ENCODE measurements around the gene CPT1B.

CPT1B gene

DNA sequence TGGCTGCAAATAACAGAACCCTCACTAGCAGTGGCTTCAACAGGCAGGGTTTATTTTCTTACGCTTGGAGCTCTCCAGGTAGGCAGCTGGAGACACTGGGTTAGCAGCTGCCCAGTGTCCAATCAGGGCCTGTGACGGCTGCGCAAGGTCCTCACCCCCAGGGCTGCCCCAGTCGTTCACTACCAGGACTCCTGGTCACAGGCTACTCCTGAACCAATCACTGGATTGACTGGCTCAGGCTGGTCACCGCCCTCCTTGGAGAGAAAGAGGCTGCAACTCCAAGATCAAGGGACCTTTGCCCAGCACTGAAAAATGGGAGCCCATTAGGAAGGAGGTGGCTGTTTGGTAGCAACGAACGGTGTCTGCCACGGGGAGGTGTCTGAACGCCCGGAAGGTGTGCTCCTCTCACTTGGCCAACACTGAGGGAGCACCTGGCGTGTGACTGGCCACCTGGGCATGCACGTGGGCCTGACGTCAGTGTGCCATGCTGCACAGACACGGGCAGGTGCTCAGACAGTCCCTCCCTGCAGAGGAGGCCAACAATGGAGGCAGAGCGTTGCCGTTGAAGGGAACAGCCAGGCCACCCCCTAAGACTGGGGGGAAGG lies 44.6 kb upstream of the CPT1B start:
- H3K4me2 ChIP-seq (ENCODE audit: insufficient read depth, low read length): peak overlapping the region; percentile 66
- no peak overlapping the region; a peak in 1 of 4 replicates for H3K4me3 ChIP-seq (ENCODE audit: low read depth in 1 of 2, low read length in 2 of 2)
- peak overlapping the region; percentile 77; the same call in 1 of the 2 replicates for H3K27ac ChIP-seq (ENCODE audit: low read length)
- TF ChIP-seq, protein P1, sequence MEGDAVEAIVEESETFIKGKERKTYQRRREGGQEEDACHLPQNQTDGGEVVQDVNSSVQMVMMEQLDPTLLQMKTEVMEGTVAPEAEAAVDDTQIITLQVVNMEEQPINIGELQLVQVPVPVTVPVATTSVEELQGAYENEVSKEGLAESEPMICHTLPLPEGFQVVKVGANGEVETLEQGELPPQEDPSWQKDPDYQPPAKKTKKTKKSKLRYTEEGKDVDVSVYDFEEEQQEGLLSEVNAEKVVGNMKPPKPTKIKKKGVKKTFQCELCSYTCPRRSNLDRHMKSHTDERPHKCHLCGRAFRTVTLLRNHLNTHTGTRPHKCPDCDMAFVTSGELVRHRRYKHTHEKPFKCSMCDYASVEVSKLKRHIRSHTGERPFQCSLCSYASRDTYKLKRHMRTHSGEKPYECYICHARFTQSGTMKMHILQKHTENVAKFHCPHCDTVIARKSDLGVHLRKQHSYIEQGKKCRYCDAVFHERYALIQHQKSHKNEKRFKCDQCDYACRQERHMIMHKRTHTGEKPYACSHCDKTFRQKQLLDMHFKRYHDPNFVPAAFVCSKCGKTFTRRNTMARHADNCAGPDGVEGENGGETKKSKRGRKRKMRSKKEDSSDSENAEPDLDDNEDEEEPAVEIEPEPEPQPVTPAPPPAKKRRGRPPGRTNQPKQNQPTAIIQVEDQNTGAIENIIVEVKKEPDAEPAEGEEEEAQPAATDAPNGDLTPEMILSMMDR (IDR thresholded peaks at IDR 0.05; ENCODE audit: borderline replicate concordance, extremely low read depth, low read length, poor library complexity, severe bottlenecking): no peak
- no peak for TF ChIP-seq EZH2 (IDR thresholded peaks at IDR 0.05; ENCODE audit: borderline replicate concordance, low read depth, low read length, severe bottlenecking)
- H3K27me3 ChIP-seq (ENCODE audit: insufficient read depth, low read length, poor library complexity): no peaks in the 10 kb centered on the region
- H3K9me3 ChIP-seq (ENCODE audit: insufficient read depth, low read length, severe bottlenecking): no peaks in the 10 kb centered on the region
- DNase-seq (no peak), ATAC-seq (ENCODE audit: insufficient read depth, low read depth) (no peak)
- H3K36me3 ChIP-seq (ENCODE audit: insufficient read depth, low read length): peaks cover 20% of the 10 kb centered on the region
- peak overlapping the region; percentile 66; the same call in 1 of the 2 replicates for H2AFZ ChIP-seq (ENCODE audit: low read depth, low read length)
- H3K4me1 ChIP-seq (ENCODE audit: insufficient read depth, low read length): peaks cover 53% of the 10 kb centered on the region
- no peaks in the 10 kb centered on the region for H4K20me1 ChIP-seq (ENCODE audit: insufficient read depth, low read length)
- peak overlapping the region; percentile 43; the same call in 1 of the 2 replicates for H3K9ac ChIP-seq (ENCODE audit: low read depth, low read length)
- H3K79me2 ChIP-seq (ENCODE audit: insufficient read depth, low read length): peaks cover 15% of the 10 kb centered on the region

DNA sequence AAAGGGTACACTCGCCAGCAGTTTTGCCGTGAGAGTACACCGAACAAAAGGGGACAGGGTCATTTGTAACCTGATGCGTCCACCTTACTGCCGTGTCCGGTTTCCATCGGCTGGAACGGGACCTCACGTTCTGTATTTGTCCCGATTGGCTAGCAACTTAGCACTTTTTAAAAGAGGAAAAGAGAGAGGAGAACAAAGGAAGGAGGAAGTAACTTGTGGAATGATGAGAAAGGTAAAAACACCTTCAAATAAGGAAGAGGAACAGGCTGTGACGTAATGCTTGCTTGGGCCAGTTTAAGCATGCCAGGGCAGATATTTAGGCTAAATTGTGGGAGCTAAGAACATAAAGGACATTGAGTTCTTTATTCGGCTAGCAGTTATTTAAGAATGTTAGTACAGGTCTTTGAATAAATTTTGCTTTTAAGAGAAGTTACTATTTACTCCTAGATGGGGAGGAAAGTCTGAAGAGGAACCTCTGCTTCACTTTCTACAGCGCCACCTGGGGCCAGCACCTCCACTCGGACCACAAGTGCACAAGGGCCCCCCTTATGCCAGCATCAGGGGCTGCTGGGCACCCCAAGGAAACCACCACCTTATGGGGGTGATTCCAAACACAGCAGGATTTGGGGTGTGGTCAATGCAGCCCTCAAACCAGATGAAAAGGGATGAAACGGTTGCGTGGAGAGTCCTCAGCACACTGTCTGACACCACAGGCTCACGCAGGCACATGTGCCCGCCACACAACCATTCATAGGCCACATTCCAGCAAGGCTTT lies 43.9 kb upstream of the CPT1B start:
- peak overlapping the region; percentile 77 for H3K27ac ChIP-seq (ENCODE audit: low read length)
- peaks cover 20% of the 10 kb centered on the region for H3K36me3 ChIP-seq (ENCODE audit: insufficient read depth, low read length)
- DNase-seq (no peak), ATAC-seq (ENCODE audit: insufficient read depth, low read depth) (no peak)
- no peaks in the 10 kb centered on the region for H3K9me3 ChIP-seq (ENCODE audit: insufficient read depth, low read length, severe bottlenecking)
- TF ChIP-seq, protein P1 (IDR thresholded peaks at IDR 0.05; ENCODE audit: borderline replicate concordance, extremely low read depth, low read length, poor library complexity, severe bottlenecking): peak; percentile 57
- no peak for TF ChIP-seq EZH2 (IDR thresholded peaks at IDR 0.05; ENCODE audit: borderline replicate concordance, low read depth, low read length, severe bottlenecking)
- no peaks in the 10 kb centered on the region for H4K20me1 ChIP-seq (ENCODE audit: insufficient read depth, low read length)
- H3K9ac ChIP-seq (ENCODE audit: low read depth, low read length): peak overlapping the region; percentile 43
- peak overlapping the region; percentile 1 to 56; a peak in 3 of 4 replicates for H3K4me3 ChIP-seq (ENCODE audit: low read depth in 1 of 2, low read length in 2 of 2)
- peak overlapping the region; percentile 66 for H3K4me2 ChIP-seq (ENCODE audit: insufficient read depth, low read length)
- peaks cover 8% of the 10 kb centered on the region for H3K79me2 ChIP-seq (ENCODE audit: insufficient read depth, low read length)
- H2AFZ ChIP-seq (ENCODE audit: low read depth, low read length): peak overlapping the region; percentile 66
- peaks cover 48% of the 10 kb centered on the region for H3K4me1 ChIP-seq (ENCODE audit: insufficient read depth, low read length)
- no peaks in the 10 kb centered on the region for H3K27me3 ChIP-seq (ENCODE audit: insufficient read depth, low read length, poor library complexity)

DNA sequence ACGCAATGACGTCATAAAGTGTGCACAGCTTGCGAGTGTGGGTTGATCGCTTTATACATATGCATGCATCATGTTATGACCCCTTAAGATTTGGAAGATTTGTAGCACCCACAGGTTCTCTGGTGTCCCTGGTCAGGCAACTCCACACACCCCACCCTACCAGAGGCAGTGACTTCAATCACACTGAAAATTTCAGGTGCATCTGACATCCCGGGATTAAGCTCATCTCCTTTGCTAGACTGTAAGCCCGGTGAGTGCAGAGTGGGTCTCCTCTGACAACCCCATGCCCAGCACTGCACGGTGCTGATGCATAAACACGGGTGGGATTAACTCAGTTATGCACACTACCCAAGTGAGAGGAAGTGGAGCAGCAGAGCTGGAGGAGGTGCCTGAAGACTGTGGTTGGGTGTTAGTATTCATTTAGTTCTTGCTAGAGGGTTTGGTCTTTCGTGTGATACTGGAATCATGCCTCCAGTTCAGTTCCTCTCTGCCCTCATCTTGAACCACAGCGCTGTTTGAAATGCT lies 43.2 kb upstream of the CPT1B start:
- H3K4me1 ChIP-seq (ENCODE audit: insufficient read depth, low read length): peaks cover 41% of the 10 kb centered on the region
- H3K9me3 ChIP-seq (ENCODE audit: insufficient read depth, low read length, severe bottlenecking): no peaks in the 10 kb centered on the region
- H3K36me3 ChIP-seq (ENCODE audit: insufficient read depth, low read length): peaks cover 16% of the 10 kb centered on the region
- peak overlapping the region; percentile 66 for H3K4me2 ChIP-seq (ENCODE audit: insufficient read depth, low read length)
- peak overlapping the region; percentile 43 for H3K9ac ChIP-seq (ENCODE audit: low read depth, low read length)
- DNase-seq: peak; percentile 58
- H3K79me2 ChIP-seq (ENCODE audit: insufficient read depth, low read length): peaks cover 1% of the 10 kb centered on the region
- peak overlapping the region; percentile 66 for H2AFZ ChIP-seq (ENCODE audit: low read depth, low read length)
- H4K20me1 ChIP-seq (ENCODE audit: insufficient read depth, low read length): no peaks in the 10 kb centered on the region
- peak; percentile 70 for ATAC-seq (ENCODE audit: insufficient read depth, low read depth)
- H3K27ac ChIP-seq (ENCODE audit: low read length): peak overlapping the region; percentile 77
- no peaks in the 10 kb centered on the region for H3K27me3 ChIP-seq (ENCODE audit: insufficient read depth, low read length, poor library complexity)
- peak overlapping the region; percentile 1 to 56; a peak in 3 of 4 replicates for H3K4me3 ChIP-seq (ENCODE audit: low read depth in 1 of 2, low read length in 2 of 2)
- TF ChIP-seq EZH2 (IDR thresholded peaks at IDR 0.05; ENCODE audit: borderline replicate concordance, low read depth, low read length, severe bottlenecking): no peak
- TF ChIP-seq, protein P1 (IDR thresholded peaks at IDR 0.05; ENCODE audit: borderline replicate concordance, extremely low read depth, low read length, poor library complexity, severe bottlenecking): no peak

Measured in DND-41 (cell line).